K562 (cell line): ENCODE results near the gene NDUFS8. TPM values are rescaled to one million over a fixed set of nuclear protein-coding genes. Genes with fewer than 3 reads are reported as not detected.

Source experiments
- ELK3 ChIP-seq: fragments of 450-650 bp; formaldehyde crosslinking; IDR thresholded peaks from 2 replicates; pipeline ENCODE4 v1.4.0; 2020; ENCODE audit warnings: mild to moderate bottlenecking
- ETV1 ChIP-seq: fragments of 450-650 bp; conservative IDR thresholded peaks from 2 replicates; pipeline ENCODE4 v1.6.1; 2016; ENCODE audit warnings: missing genetic modification characterization, control low read depth, low read depth, missing compliant biosample characterization
- HES1 ChIP-seq: fragments of 450-650 bp; IDR thresholded peaks from 2 replicates; pipeline ENCODE4 v1.6.1; 2016; ENCODE audit warnings: low read depth, mild to moderate bottlenecking, moderate library complexity
- HOXB6 ChIP-seq: fragments of 250-450 bp; sonication (Bioruptor Pico); IDR thresholded peaks from 2 replicates; pipeline ENCODE4 v1.5.1; 2022; ENCODE audit warnings: mild to moderate bottlenecking, borderline replicate concordance
- IRF9 ChIP-seq: fragments of 450-650 bp; IDR thresholded peaks from 2 replicates; pipeline ENCODE4 v1.6.1; 2016; ENCODE audit warnings: missing biosample characterization, missing genetic modification characterization
- JUN ChIP-seq, 2 experiments: sonication (generic) in 1 of 2; formaldehyde crosslinking in 1 of 2; IDR thresholded peaks; 2 replicates each; pipeline versions ENCODE4 v1.6.1 to v1.8.0; 2012 to 2022; ENCODE audit warnings: borderline replicate concordance in 2 of 2, mild to moderate bottlenecking in 2 of 2, improper control_type of control experiment in 1 of 2, low read depth in 1 of 2, low read length in 1 of 2, missing genetic modification reagents in 1 of 2
- MEF2A ChIP-seq: IDR thresholded peaks from 2 replicates; pipeline ENCODE4 v1.6.1; 2011; ENCODE audit warnings: low read depth, mild to moderate bottlenecking, low read length, moderate library complexity; ENCODE audit not compliant: control insufficient read depth
- NFXL1 ChIP-seq: fragments of 450-650 bp; formaldehyde crosslinking; IDR thresholded peaks from 2 replicates; pipeline ENCODE4 v1.4.0; 2021; ENCODE audit warnings: mild to moderate bottlenecking
- PATZ1 ChIP-seq: fragments of 250-450 bp; sonication (Bioruptor Pico); IDR thresholded peaks from 2 replicates; pipeline ENCODE4 v1.5.0; 2020; ENCODE audit warnings: mild to moderate bottlenecking, borderline replicate concordance
- SMAD3 ChIP-seq: fragments of 450-650 bp; formaldehyde crosslinking; conservative IDR thresholded peaks from 2 replicates; pipeline ENCODE4 v1.4.0; 2020; ENCODE audit warnings: mild to moderate bottlenecking
- SMARCA5 ChIP-seq: fragments of 450-650 bp; IDR thresholded peaks from 2 replicates; pipeline ENCODE4 v1.6.1; 2016
- SOX6 ChIP-seq: fragments of 450-650 bp; IDR thresholded peaks from 2 replicates; pipeline ENCODE4 v1.6.1; 2014; ENCODE audit warnings: mild to moderate bottlenecking
- TFAM ChIP-seq: fragments of 250-450 bp; sonication (Bioruptor Pico); conservative IDR thresholded peaks from 2 replicates; pipeline ENCODE4 v1.5.0; 2021; ENCODE audit warnings: mild to moderate bottlenecking, moderate library complexity
- YY1 ChIP-seq, 3 experiments: IDR thresholded peaks; 2 replicates each; pipeline ENCODE4 v1.6.1; 2011; ENCODE audit warnings: low read length in 2 of 3, mild to moderate bottlenecking in 2 of 3, moderate library complexity in 2 of 3, borderline replicate concordance in 1 of 3, control low read depth in 1 of 3, low read depth in 1 of 3; ENCODE audit not compliant: insufficient read depth in 3 of 3, insufficient replicate concordance in 2 of 3, control insufficient read depth in 1 of 3, insufficient read length in 1 of 3; ENCODE audit errors: extremely low read depth in 1 of 3
- ZEB2 ChIP-seq: fragments of 450-650 bp; IDR thresholded peaks from 2 replicates; pipeline ENCODE4 v1.6.1; 2016
- ZFP30 ChIP-seq: fragments of 250-450 bp; sonication (Bioruptor Pico); IDR thresholded peaks from 2 replicates; pipeline ENCODE4 v1.8.0; 2022; ENCODE audit warnings: moderate library complexity, mild to moderate bottlenecking, inconsistent platforms, borderline replicate concordance
- ZNF324 ChIP-seq: fragments of 250-450 bp; sonication (Bioruptor Pico); IDR thresholded peaks from 2 replicates; pipeline ENCODE4 v1.4.0; 2020; ENCODE audit warnings: mild to moderate bottlenecking
- ZNF696 ChIP-seq: fragments of 250-450 bp; sonication (Bioruptor Pico); conservative IDR thresholded peaks from 2 replicates; pipeline ENCODE4 v1.4.0; 2020; ENCODE audit warnings: mild to moderate bottlenecking, moderate library complexity
- ZNF764 ChIP-seq: fragments of 250-450 bp; sonication (Bioruptor Pico); IDR thresholded peaks from 2 replicates; pipeline ENCODE4 v1.4.0; 2020; ENCODE audit warnings: low read depth, mild to moderate bottlenecking, moderate library complexity
- polyA plus RNA-seq, 8 experiments: library from polyadenylated mRNA; depleted of rRNA in 4 of 8; stranded (reverse) in 5 of 8; unstranded in 3 of 8; fragments of >200 nt; fragmentation: Nextera tagmentation in 2 of 8; fragmentation: Illumina TruSeq in 1 of 8; extraction: Ambion mirVana in 2 of 8; extraction: Trizol in 1 of 8; gene quantifications; 2 replicates each; pipeline versions ENCODE4 v1.2.1 to v1.2.3, GENCODE V29; 2011 to 2014; ENCODE audit warnings: inconsistent platforms in 1 of 8, missing spikeins in 1 of 8
- total RNA-seq, 7 experiments: library from RNA; depleted of rRNA in 6 of 7; stranded (reverse); fragments of >200 nt in 6 of 7; fragmentation: Illumina TruSeq in 2 of 7; extraction: Trizol in 2 of 7; gene quantifications; 2 replicates each; pipeline versions ENCODE4 v1.2.1 to v1.2.3, GENCODE V29; 2011 to 2021; ENCODE audit warnings: low replicate concordance in 1 of 7

Gene NDUFS8
- total and polyA plus RNA-seq, 9 of the 15 experiments (the other 6 are each of a cell fraction or from before 2014, with no cell fraction given): 36.5 to 351 (median 101) TPM

GRCh38 chr11:68009391-68010089, 20.9 kb upstream of the NDUFS8 start (continued):
- TF ChIP-seq YY1 (IDR thresholded peaks at IDR 0.05; ENCODE audit: borderline replicate concordance in 1 of 3, control insufficient read depth in 1 of 3, extremely low read depth in 1 of 3, insufficient read depth in 3 of 3, insufficient read length in 1 of 3, insufficient replicate concordance in 2 of 3, low read depth in 1 of 3, low read length in 2 of 3) (no peak), IRF9 (tag) (no peak), ZFP30 (CRISPR knock-in tag) (no peak), ETV1 (tag) (peak; percentile 10; the same call in 1 of the 2 replicates), TFAM (CRISPR knock-in tag) (no peak), JUN (IDR thresholded peaks at IDR 0.05; ENCODE audit: borderline replicate concordance, low read depth, low read length) (peak; percentile 29; the same call in 1 of the 2 replicates), JUN (CRISPR knock-in tag; IDR thresholded peaks at IDR 0.05; ENCODE audit: borderline replicate concordance) (no peak), SMAD3 (CRISPR knock-in tag) (no peak), HES1 (0 out of 2 replicates have a peak, but pooled peaks have one; percentile 19), SOX6 (peak; percentile 87), ZNF324 (CRISPR knock-in tag) (no peak), ZEB2 (no peak), ZNF764 (CRISPR knock-in tag) (no peak), ZNF696 (CRISPR knock-in tag) (no peak), MEF2A (no peak), PATZ1 (CRISPR knock-in tag) (no peak), ELK3 (CRISPR knock-in tag) (no peak), HOXB6 (no peak), NFXL1 (CRISPR knock-in tag) (no peak), SMARCA5 (no peak)
